HEK293 (cell line): Measurements from ENCODE around the gene CNN1.

ENCODE experiments used
- MZF1 ChIP-seq: fragments of 450-650 bp; formaldehyde crosslinking; IDR thresholded peaks from 2 replicates; pipeline ENCODE4 v1.5.1; 2017; ENCODE audit warnings: missing biosample characterization, missing genetic modification characterization, borderline replicate concordance
- OVOL3 ChIP-seq: fragments of 450-650 bp; formaldehyde crosslinking; IDR thresholded peaks from 2 replicates; pipeline ENCODE4 v1.5.1; 2016; ENCODE audit warnings: missing biosample characterization, missing genetic modification characterization
- PATZ1 ChIP-seq: fragments of 450-650 bp; formaldehyde crosslinking; IDR thresholded peaks from 2 replicates; pipeline ENCODE4 v1.5.1; 2016; ENCODE audit warnings: missing biosample characterization, missing genetic modification characterization
- PRDM10 ChIP-seq: fragments of 450-650 bp; formaldehyde crosslinking; IDR thresholded peaks from 2 replicates; pipeline ENCODE4 v1.5.1; 2016; ENCODE audit warnings: missing biosample characterization, missing genetic modification characterization
- SCRT2 ChIP-seq: fragments of 450-650 bp; formaldehyde crosslinking; IDR thresholded peaks from 2 replicates; pipeline ENCODE4 v1.5.1; 2016; ENCODE audit warnings: missing biosample characterization, missing genetic modification characterization
- TSHZ1 ChIP-seq: fragments of 450-650 bp; formaldehyde crosslinking; IDR thresholded peaks from 2 replicates; pipeline ENCODE4 v1.5.1; 2016; ENCODE audit warnings: missing biosample characterization, missing genetic modification characterization, borderline replicate concordance
- ZBTB10 ChIP-seq: fragments of 450-650 bp; formaldehyde crosslinking; IDR thresholded peaks from 2 replicates; pipeline ENCODE4 v1.5.1; 2016; ENCODE audit warnings: missing biosample characterization, missing genetic modification characterization
- ZBTB17 ChIP-seq: fragments of 450-650 bp; formaldehyde crosslinking; IDR thresholded peaks from 2 replicates; pipeline ENCODE4 v1.5.1; 2016; ENCODE audit warnings: missing biosample characterization, missing genetic modification characterization
- ZNF175 ChIP-seq: fragments of 450-650 bp; formaldehyde crosslinking; IDR thresholded peaks from 2 replicates; pipeline ENCODE4 v1.5.1; 2016; ENCODE audit warnings: missing biosample characterization, missing genetic modification characterization
- ZNF266 ChIP-seq: fragments of 450-650 bp; formaldehyde crosslinking; IDR thresholded peaks from 2 replicates; pipeline ENCODE4 v1.5.1; 2016; ENCODE audit warnings: missing biosample characterization, missing genetic modification characterization, low read depth
- ZNF350 ChIP-seq: fragments of 450-650 bp; formaldehyde crosslinking; IDR thresholded peaks from 2 replicates; pipeline ENCODE4 v1.5.0; 2017; ENCODE audit warnings: missing biosample characterization, mild to moderate bottlenecking, missing genetic modification characterization
- ZNF362 ChIP-seq: fragments of 450-650 bp; formaldehyde crosslinking; IDR thresholded peaks from 2 replicates; pipeline ENCODE4 v1.5.1; 2016; ENCODE audit warnings: missing biosample characterization, missing genetic modification characterization
- ZNF398 ChIP-seq: fragments of 450-650 bp; formaldehyde crosslinking; IDR thresholded peaks from 2 replicates; pipeline ENCODE4 v1.5.1; 2017; ENCODE audit warnings: missing biosample characterization, missing genetic modification characterization
- ZNF513 ChIP-seq: fragments of 450-650 bp; IDR thresholded peaks from 2 replicates; pipeline ENCODE4 v1.5.1; 2018; ENCODE audit warnings: missing biosample characterization, missing genetic modification characterization
- ZNF645 ChIP-seq: fragments of 450-650 bp; formaldehyde crosslinking; IDR thresholded peaks from 2 replicates; pipeline ENCODE4; 2016; ENCODE audit warnings: missing biosample characterization, missing genetic modification characterization
- ZNF76 ChIP-seq: fragments of 450-650 bp; formaldehyde crosslinking; IDR thresholded peaks from 2 replicates; pipeline ENCODE4; 2016; ENCODE audit warnings: low read depth, missing biosample characterization, missing genetic modification characterization, borderline replicate concordance
- ZNF792 ChIP-seq: fragments of 450-650 bp; formaldehyde crosslinking; IDR thresholded peaks from 2 replicates; pipeline ENCODE4 v1.5.1; 2016; ENCODE audit warnings: missing biosample characterization, missing genetic modification characterization

Gene CNN1

GRCh38 chr19:11506101-11506555, 32.5 kb upstream of the CNN1 start (continued):
- TF ChIP-seq ZBTB10 (tag by site-specific recombination) (no peak), ZNF362 (0 out of 2 replicates have a peak, but pooled peaks have one; percentile 70), ZNF175 (tag by site-specific recombination) (no peak), ZNF76 (tag by site-specific recombination) (no peak), SCRT2 (tag by site-specific recombination) (no peak), ZNF792 (tag by site-specific recombination) (no peak), PATZ1 (tag by site-specific recombination) (no peak), ZNF266 (tag by site-specific recombination) (no peak), ZNF350 (tag by site-specific recombination) (no peak), TSHZ1 (tag by site-specific recombination) (no peak), MZF1 (tag by site-specific recombination) (no peak), ZNF645 (tag by site-specific recombination) (no peak), ZNF513 (tag by site-specific recombination) (no peak), ZNF398 (no peak), ZBTB17 (tag by site-specific recombination) (no peak), PRDM10 (tag by site-specific recombination) (no peak), OVOL3 (tag by site-specific recombination) (no peak)
